HL-60 (cell line): ENCODE data around the gene LAMA3.

Experiments used
- DNase-seq, 2 experiments: peaks; one replicate each; pipeline ENCODE4 v3.0.0-alpha.2; 2010 to 2020; ENCODE audit warnings: low read depth in 1 of 2, low spot score in 1 of 2
- H3K27ac ChIP-seq: fragments of 250-450 bp; sonication (Bioruptor Pico); replicated peaks from 2 replicates; pipeline ENCODE4 v1.5.1; 2020; ENCODE audit warnings: mild to moderate bottlenecking, moderate library complexity
- H3K27me3 ChIP-seq: fragments of 250-450 bp; sonication (Bioruptor Pico); 2 replicates; pipeline ENCODE4 v1.5.1; 2021; ENCODE audit warnings: mild to moderate bottlenecking, moderate library complexity; ENCODE audit not compliant: insufficient read depth, poor library complexity, severe bottlenecking
- H3K4me3 ChIP-seq: replicated peaks from 2 replicates; pipeline ENCODE4 v1.5.1; 2011; ENCODE audit warnings: mild to moderate bottlenecking, control low read depth, low read length; ENCODE audit not compliant: insufficient read depth
- CTCF ChIP-seq: IDR thresholded peaks from one replicate; pipeline ENCODE4 v1.5.1; 2011; ENCODE audit warnings: low read length, control low read depth, inconsistent platforms; ENCODE audit not compliant: insufficient read depth
- GABPA ChIP-seq: IDR thresholded peaks from 2 replicates; pipeline ENCODE4 v1.6.1; 2012; ENCODE audit warnings: low read depth
- POLR2AphosphoS5 ChIP-seq: IDR thresholded peaks from 2 replicates; pipeline ENCODE4 v1.6.1; 2012; ENCODE audit warnings: low read depth
- REST ChIP-seq: IDR thresholded peaks from 2 replicates; pipeline ENCODE4 v1.6.1; 2012; ENCODE audit warnings: low read depth; ENCODE audit not compliant: insufficient replicate concordance
- SPI1 ChIP-seq: IDR thresholded peaks from 2 replicates; pipeline ENCODE4 v1.6.1; 2012; ENCODE audit warnings: low read depth, mild to moderate bottlenecking, borderline replicate concordance

LAMA3 gene

GRCh38 chr18:23800902-23801301 lies 111.6 kb downstream of the LAMA3 start:
- Histone ChIP-seq H3K27ac (no peak overlapping the region), H3K4me3 (no peak overlapping the region), H3K27me3 (no peaks in the 10 kb centered on the region)
- TF ChIP-seq REST (no peak), POLR2AphosphoS5 (no peak), CTCF (no peak), GABPA (no peak)
- no peak for DNase-seq

- no peak overlapping the region for H3K4me3 ChIP-seq
- no peak for DNase-seq
- no peak for TF ChIP-seq POLR2AphosphoS5
- TF ChIP-seq GABPA: no peak
- TF ChIP-seq SPI1: no peak
- TF ChIP-seq CTCF: no peak
- no peak for TF ChIP-seq REST
Measured at GRCh38 chr18:23802817-23803216, 113.6 kb downstream of the LAMA3 start.

GRCh38 chr18:23803755-23804154 lies 114.5 kb downstream of the LAMA3 start:
- no peak for TF ChIP-seq POLR2AphosphoS5
- TF ChIP-seq SPI1: no peak
- no peak for TF ChIP-seq GABPA
- no peak for TF ChIP-seq CTCF
- TF ChIP-seq REST: no peak
- no peak for DNase-seq
- H3K27ac ChIP-seq: no peak overlapping the region
- H3K4me3 ChIP-seq: no peak overlapping the region
- H3K27me3 ChIP-seq: no peaks in the 10 kb centered on the region

More at GRCh38 chr18:23802817-23803216, 113.6 kb downstream of the LAMA3 start:
- Histone ChIP-seq H3K27me3 (no peaks in the 10 kb centered on the region), H3K27ac (no peak overlapping the region)
